GM12864 (cell line): ENCODE results near the gene NQO2.
"Not testable (repeated sequence)": the region's sequence is repeated elsewhere in the genome, so short reads cannot be mapped to it uniquely, and the experiment has no call there.

Source experiments
- DNase-seq: peaks from one replicate; pipeline ENCODE4 v3.0.0-alpha.2; 2011; ENCODE audit warnings: low read depth
- H3K4me3 ChIP-seq: 2 replicates; pipeline ENCODE4 v1.5.1; 2011; ENCODE audit warnings: mild to moderate bottlenecking, low read depth, low read length, control low read depth
- TF ChIP-seq, protein P1 (sequence below): IDR thresholded peaks from 2 replicates; pipeline ENCODE4 v1.5.1; 2011; ENCODE audit warnings: low read depth, mild to moderate bottlenecking, moderate library complexity, low read length, control low read depth, inconsistent platforms; ENCODE audit errors: missing control alignments

The NQO2 gene

GRCh38 chr6:3041606-3042005 lies 41.9 kb downstream of the NQO2 start:
- no peak overlapping the region for H3K4me3 ChIP-seq
- no peak for DNase-seq
- TF ChIP-seq, protein P1, sequence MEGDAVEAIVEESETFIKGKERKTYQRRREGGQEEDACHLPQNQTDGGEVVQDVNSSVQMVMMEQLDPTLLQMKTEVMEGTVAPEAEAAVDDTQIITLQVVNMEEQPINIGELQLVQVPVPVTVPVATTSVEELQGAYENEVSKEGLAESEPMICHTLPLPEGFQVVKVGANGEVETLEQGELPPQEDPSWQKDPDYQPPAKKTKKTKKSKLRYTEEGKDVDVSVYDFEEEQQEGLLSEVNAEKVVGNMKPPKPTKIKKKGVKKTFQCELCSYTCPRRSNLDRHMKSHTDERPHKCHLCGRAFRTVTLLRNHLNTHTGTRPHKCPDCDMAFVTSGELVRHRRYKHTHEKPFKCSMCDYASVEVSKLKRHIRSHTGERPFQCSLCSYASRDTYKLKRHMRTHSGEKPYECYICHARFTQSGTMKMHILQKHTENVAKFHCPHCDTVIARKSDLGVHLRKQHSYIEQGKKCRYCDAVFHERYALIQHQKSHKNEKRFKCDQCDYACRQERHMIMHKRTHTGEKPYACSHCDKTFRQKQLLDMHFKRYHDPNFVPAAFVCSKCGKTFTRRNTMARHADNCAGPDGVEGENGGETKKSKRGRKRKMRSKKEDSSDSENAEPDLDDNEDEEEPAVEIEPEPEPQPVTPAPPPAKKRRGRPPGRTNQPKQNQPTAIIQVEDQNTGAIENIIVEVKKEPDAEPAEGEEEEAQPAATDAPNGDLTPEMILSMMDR = no peak

GRCh38 chr6:3045369-3045768 lies 45.7 kb downstream of the NQO2 start:
- DNase-seq = no peak
- TF ChIP-seq, protein P1 = no peak
- no peak overlapping the region for H3K4me3 ChIP-seq

GRCh38 chr6:3045777-3046176 lies 46.1 kb downstream of the NQO2 start:
- H3K4me3 ChIP-seq = no peak overlapping the region
- TF ChIP-seq, protein P1 = no peak
- DNase-seq = no peak

GRCh38 chr6:3046295-3046694 lies 46.6 kb downstream of the NQO2 start:
- TF ChIP-seq, protein P1 = no peak
- no peak overlapping the region for H3K4me3 ChIP-seq
- no peak for DNase-seq

GRCh38 chr6:3048009-3048408 lies 48.3 kb downstream of the NQO2 start:
- H3K4me3 ChIP-seq = not testable (repeated sequence)

GRCh38 chr6:3052481-3053230 lies 53.0 kb downstream of the NQO2 start:
- no peak for DNase-seq
- TF ChIP-seq, protein P1 = no peak
- no peak overlapping the region for H3K4me3 ChIP-seq

More at GRCh38 chr6:3048009-3048408, 48.3 kb downstream of the NQO2 start:
- not testable (repeated sequence) for DNase-seq

- peak overlapping the region; percentile 64 for H3K4me3 ChIP-seq
- no peak for DNase-seq
- TF ChIP-seq, protein P1 = no peak
Observed at GRCh38 chr6:3053231-3053508, 53.5 kb downstream of the NQO2 start.

DNA sequence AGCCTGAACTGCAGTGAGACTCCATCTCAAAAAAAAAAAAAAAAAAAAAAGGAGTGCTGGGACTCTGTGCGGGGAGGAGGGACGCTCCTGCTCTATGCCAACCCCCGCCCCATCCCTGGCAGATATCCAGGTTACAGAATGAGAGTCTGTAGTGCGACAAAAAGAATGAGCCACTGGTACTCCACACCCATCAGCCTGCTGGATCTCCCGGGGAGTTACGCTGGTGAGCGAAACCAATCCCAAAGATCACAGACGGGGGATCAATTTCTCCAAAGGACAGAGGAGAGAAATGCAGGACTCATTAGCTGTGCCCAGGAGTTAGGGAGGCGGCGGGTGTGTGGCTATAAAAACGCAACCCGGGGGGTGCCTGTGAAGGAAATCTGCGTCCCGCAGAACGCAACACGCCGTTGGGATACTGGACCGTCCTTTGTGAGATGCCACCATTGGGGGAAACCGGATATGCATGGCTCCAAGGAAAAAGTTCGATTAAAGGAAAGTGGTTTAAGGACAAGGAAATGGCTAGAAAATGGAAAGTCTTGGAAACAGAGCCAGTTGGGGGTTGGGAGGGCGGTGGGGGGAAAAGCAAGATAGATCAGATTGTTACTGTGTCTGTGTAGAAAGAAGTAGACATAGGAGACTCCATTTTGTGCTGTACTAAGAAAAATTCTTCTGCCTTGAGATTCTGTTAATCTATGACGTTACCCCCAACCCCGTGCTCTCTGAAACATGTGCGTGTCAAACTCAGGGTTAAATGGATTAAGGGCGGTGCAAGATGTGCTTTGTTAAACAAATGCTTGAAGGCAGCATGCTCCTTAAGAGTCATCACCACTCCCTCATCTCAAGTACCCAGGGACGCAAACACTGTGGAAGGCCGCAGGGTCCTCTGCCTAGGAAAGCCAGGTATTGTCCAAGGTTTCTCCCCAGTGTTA lies 54.8 kb downstream of the NQO2 start:
- DNase-seq, H3K4me3 ChIP-seq: not testable (repeated sequence)

- H3K4me3 ChIP-seq, DNase-seq: not testable (repeated sequence)
Observed at GRCh38 chr6:3055158-3055499, 55.4 kb downstream of the NQO2 start.
